HepG2 (cell line): ENCODE results near the gene PTPRD. TPM values are rescaled to one million over a fixed set of nuclear protein-coding genes. Genes with fewer than 3 reads are reported as not detected.

Experiments
- ARID2 ChIP-seq: sonication (generic); formaldehyde crosslinking; IDR thresholded peaks from 2 replicates; pipeline ENCODE4 v1.8.1; 2022; ENCODE audit warnings: mild to moderate bottlenecking, missing genetic modification reagents, borderline replicate concordance
- HCFC1 ChIP-seq: fragments of 150-350 bp; IDR thresholded peaks from 2 replicates; pipeline ENCODE4 v1.6.1; 2014; ENCODE audit warnings: low read depth, low read length
- TARDBP ChIP-seq: sonication (generic); formaldehyde crosslinking; IDR thresholded peaks from 2 replicates; pipeline ENCODE4 v1.8.0; 2022; ENCODE audit warnings: mild to moderate bottlenecking, missing genetic modification reagents
- ZNF101 ChIP-seq: sonication (generic); formaldehyde crosslinking; IDR thresholded peaks from 2 replicates; pipeline ENCODE4 v1.4.0; 2020; ENCODE audit warnings: mild to moderate bottlenecking, low read depth, missing genetic modification reagents, borderline replicate concordance
- ZNF460 ChIP-seq: sonication (generic); formaldehyde crosslinking; IDR thresholded peaks from 2 replicates; pipeline ENCODE4 v1.5.1; 2020; ENCODE audit warnings: missing genetic modification reagents, mild to moderate bottlenecking, borderline replicate concordance
- polyA plus RNA-seq, 8 experiments: library from polyadenylated mRNA; depleted of rRNA in 3 of 8; stranded (reverse) in 7 of 8; unstranded in 1 of 8; fragments of >200 nt; fragmentation: Illumina TruSeq in 4 of 8; extraction: Trizol in 4 of 8; gene quantifications; 2 replicates each; pipeline versions ENCODE4 v1.2.1 to v1.2.3, GENCODE V29; 2011 to 2016; ENCODE audit warnings: low read depth in 4 of 8, missing spikeins in 1 of 8, mixed read lengths in 1 of 8; ENCODE audit not compliant: insufficient read depth in 1 of 8
- total RNA-seq, 5 experiments: library from RNA; depleted of rRNA; stranded (reverse); fragments of >200 nt; fragmentation: Illumina TruSeq; extraction: Trizol; gene quantifications; 2 replicates each; pipeline ENCODE4 v1.2.3, GENCODE V29; 2016; ENCODE audit warnings: low read depth in 1 of 5
- TF ChIP-seq, protein P1 (sequence below): sonication (generic); formaldehyde crosslinking; IDR thresholded peaks from 2 replicates; pipeline ENCODE4 v1.4.0; 2020; ENCODE audit warnings: mild to moderate bottlenecking, missing genetic modification reagents
- TF ChIP-seq, protein P2 (sequence below): sonication (generic); formaldehyde crosslinking; IDR thresholded peaks from 2 replicates; pipeline ENCODE4 v1.5.0; 2020; ENCODE audit warnings: mild to moderate bottlenecking, low read depth, missing genetic modification reagents, borderline replicate concordance

PTPRD gene
- total and polyA plus RNA-seq, 2 of the 13 experiments (the other 11 are each of a cell fraction or from before 2014, with no cell fraction given) = 0.05 TPM; not detected in 1

DNA sequence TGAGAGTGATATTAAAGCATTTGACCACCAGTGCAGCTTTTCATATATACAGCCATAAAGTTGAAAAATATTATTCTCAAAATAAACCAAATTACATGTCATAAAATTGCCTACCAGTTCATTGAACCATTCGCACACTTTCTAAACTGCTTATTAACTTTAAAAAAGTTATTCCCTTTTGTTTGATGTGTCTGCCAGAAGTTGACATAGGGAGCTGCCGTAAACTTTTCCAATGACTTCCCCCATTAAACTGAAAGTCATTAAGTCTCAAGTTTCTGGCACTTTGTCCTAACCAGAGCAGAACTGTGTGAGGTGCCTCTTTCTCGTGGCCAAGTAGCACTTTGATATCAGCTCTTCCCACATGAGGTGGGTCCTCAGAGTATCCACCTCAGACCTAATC, 2231.2 kb downstream of the PTPRD start (continued):
- TF ChIP-seq, protein P1, sequence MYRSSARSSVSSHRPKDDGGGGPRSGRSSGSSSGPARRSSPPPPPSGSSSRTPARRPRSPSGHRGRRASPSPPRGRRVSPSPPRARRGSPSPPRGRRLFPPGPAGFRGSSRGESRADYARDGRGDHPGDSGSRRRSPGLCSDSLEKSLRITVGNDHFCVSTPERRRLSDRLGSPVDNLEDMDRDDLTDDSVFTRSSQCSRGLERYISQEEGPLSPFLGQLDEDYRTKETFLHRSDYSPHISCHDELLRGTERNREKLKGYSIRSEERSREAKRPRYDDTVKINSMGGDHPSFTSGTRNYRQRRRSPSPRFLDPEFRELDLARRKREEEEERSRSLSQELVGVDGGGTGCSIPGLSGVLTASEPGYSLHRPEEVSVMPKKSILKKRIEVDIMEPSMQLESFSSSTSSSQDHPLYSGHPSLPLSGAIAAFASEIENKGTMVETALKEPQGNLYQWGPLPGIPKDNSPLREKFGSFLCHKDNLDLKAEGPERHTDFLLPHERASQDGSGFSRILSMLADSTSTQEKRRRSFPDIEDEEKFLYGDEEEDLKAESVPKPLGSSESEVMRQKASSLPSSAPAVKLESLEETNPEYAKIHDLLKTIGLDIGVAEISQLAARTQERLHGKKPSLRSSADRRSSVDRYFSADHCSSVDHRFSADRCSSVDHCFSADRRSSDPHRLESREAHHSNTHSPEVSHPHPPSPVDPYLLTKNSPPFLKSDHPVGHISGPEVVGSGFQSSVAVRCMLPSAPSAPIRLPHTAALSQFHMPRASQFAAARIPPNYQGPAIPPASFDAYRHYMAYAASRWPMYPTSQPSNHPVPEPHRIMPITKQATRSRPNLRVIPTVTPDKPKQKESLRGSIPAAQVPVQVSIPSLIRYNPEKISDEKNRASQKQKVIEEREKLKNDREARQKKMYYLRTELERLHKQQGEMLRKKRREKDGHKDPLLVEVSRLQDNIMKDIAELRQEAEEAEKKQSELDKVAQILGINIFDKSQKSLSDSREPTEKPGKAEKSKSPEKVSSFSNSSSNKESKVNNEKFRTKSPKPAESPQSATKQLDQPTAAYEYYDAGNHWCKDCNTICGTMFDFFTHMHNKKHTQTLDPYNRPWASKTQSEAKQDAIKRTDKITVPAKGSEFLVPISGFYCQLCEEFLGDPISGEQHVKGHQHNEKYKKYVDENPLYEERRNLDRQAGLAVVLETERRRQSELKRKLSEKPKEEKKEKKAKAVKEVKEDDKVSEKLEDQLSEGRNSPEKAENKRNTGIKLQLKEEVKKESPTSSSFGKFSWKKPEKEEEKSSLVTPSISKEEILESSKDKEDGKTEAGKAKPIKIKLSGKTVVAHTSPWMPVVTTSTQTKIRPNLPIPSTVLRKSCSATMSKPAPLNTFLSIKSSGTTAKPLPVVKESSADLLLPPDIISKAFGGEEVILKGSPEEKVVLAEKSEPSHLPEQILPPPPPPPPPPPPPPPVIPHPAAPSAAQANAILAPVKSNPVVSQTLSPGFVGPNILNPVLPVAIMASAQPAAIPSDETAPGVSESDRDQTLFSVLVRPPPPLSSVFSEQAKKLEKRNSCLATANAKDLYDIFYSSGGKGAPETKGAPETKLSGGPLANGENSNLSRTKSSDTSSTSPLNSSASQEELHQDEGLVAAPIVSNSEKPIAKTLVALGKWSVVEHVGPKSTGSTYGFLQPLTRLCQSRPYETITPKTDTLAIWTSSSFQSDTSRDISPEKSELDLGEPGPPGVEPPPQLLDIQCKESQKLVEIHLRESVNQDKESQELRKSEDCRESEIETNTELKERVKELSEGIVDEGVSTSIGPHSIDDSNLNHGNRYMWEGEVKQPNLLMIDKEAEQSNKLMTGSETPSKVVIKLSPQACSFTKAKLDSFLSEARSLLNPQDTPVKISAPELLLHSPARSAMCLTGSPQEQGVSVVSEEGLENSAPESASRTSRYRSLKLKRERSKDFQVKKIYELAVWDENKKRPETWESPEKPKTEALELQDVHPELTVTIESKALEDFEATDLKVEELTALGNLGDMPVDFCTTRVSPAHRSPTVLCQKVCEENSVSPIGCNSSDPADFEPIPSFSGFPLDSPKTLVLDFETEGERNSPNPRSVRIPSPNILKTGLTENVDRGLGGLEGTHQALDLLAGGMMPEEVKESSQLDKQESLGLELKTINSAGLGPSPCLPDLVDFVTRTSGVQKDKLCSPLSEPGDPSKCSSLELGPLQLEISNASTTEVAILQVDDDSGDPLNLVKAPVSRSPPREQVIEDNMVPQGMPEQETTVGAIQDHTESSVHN = no peak
- TF ChIP-seq ARID2 (CRISPR knock-in tag) (no peak), TARDBP (CRISPR knock-in tag) (no peak), ZNF101 (CRISPR knock-in tag) (no peak), HCFC1 (no peak), ZNF460 (CRISPR knock-in tag) (no peak)
- TF ChIP-seq, protein P2, sequence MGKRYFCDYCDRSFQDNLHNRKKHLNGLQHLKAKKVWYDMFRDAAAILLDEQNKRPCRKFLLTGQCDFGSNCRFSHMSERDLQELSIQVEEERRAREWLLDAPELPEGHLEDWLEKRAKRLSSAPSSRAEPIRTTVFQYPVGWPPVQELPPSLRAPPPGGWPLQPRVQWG (CRISPR knock-in tag) = no peak
